DOHH2 (cell line): Measurements from ENCODE around the gene FGGY.

Experiments used
- EZH2phosphoT487 ChIP-seq: fragments of 200-600 bp; sonication (generic); IDR thresholded peaks from 2 replicates; pipeline ENCODE4 v1.6.1; 2017; ENCODE audit warnings: borderline replicate concordance, mild to moderate bottlenecking, antibody characterized with exemption, low read length, moderate library complexity, mixed read lengths
- TF ChIP-seq, protein P1 (sequence below): fragments of 200-600 bp; sonication (generic); IDR thresholded peaks from one replicate; pipeline ENCODE4 v1.5.1; 2014; ENCODE audit warnings: antibody characterized with exemption, mild to moderate bottlenecking, low read depth, low read length; ENCODE audit not compliant: poor library complexity, severe bottlenecking

DNA sequence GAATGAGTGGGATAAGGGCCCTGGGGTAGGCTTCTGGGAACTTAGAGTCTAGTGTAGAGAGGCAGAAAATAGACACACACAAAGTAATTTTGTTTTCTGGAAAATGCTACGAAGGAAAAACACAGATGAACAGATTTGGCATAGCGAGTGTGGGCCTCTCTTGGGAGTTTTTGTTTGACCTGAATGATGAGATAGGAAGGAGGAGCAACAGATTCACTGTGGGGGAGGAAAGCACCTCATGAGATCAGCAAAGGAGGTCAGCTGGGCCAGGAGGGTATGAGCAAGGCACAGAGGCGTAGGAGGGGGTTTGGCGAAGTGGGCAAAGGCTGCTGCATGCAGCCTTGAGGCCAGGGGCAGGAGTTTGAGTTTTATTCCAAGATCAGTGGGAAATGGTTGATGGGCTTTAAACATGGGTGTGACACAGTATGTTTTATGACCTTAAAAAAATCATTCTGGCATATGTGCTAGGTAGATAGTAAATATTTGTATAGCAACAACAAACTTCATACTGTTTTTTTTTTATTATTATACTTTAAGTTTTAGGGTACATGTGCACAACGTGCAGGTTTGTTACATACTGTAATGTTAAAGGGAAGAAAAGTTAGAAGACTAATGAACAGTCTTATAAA lies 57.9 kb downstream of the FGGY start:
- TF ChIP-seq, protein P1, sequence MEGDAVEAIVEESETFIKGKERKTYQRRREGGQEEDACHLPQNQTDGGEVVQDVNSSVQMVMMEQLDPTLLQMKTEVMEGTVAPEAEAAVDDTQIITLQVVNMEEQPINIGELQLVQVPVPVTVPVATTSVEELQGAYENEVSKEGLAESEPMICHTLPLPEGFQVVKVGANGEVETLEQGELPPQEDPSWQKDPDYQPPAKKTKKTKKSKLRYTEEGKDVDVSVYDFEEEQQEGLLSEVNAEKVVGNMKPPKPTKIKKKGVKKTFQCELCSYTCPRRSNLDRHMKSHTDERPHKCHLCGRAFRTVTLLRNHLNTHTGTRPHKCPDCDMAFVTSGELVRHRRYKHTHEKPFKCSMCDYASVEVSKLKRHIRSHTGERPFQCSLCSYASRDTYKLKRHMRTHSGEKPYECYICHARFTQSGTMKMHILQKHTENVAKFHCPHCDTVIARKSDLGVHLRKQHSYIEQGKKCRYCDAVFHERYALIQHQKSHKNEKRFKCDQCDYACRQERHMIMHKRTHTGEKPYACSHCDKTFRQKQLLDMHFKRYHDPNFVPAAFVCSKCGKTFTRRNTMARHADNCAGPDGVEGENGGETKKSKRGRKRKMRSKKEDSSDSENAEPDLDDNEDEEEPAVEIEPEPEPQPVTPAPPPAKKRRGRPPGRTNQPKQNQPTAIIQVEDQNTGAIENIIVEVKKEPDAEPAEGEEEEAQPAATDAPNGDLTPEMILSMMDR, result no peak
- TF ChIP-seq EZH2phosphoT487, result no peak
